Body of pancreas (tissue), 4 donors: ENCODE measurements around the gene CCDC141. TPM values are rescaled to one million over a fixed set of nuclear protein-coding genes. Genes with fewer than 3 reads are reported as not detected.

Experiments used
- ATAC-seq: fragments of 150-250 bp; one replicate; pipeline ENCODE4 v1.9.1; 2016
- DNase-seq, 4 donors: peaks; one replicate each; pipeline ENCODE4 v3.0.0-alpha.2; 2019
- H3K27ac ChIP-seq, 4 donors: fragments of 200-600 bp; sonication (generic); 1 replicate in 3 of 4; 2 replicates in 1 of 4; pipeline versions ENCODE4 v1.5.1 to v1.6.1; 2016 to 2019; ENCODE audit warnings: mild to moderate bottlenecking in 1 of 4, mixed read lengths in 1 of 4, moderate library complexity in 1 of 4
- H3K27me3 ChIP-seq, 2 donors: fragments of 200-600 bp; sonication (generic); one replicate each; pipeline ENCODE4 v1.6.0; 2016; ENCODE audit warnings: mild to moderate bottlenecking in 1 of 2
- H3K36me3 ChIP-seq, 2 donors: fragments of 200-600 bp; sonication (generic); replicated peaks in 1 of 2; 2 replicates each; pipeline ENCODE4 v1.5.1; 2016; ENCODE audit warnings: low read depth in 2 of 2; ENCODE audit not compliant: insufficient read depth in 1 of 2
- H3K4me1 ChIP-seq: fragments of 200-600 bp; sonication (generic); one replicate; pipeline ENCODE4 v1.6.0; 2016
- H3K4me3 ChIP-seq, 2 donors: fragments of 200-600 bp; sonication (generic); 1 replicate in 1 of 2; 2 replicates in 1 of 2; pipeline ENCODE4 v1.5.1; 2016 to 2019
- H3K9me3 ChIP-seq, 3 donors: fragments of 200-600 bp; sonication (generic); 1 replicate in 2 of 3; 2 replicates in 1 of 3; pipeline ENCODE4 v1.5.1; 2016
- POLR2A ChIP-seq, 3 donors: fragments of 450-650 bp; IDR thresholded peaks; one replicate each; pipeline ENCODE4 v1.6.1; 2016; ENCODE audit warnings: antibody characterized with exemption in 3 of 3, mild to moderate bottlenecking in 2 of 3
- WGBS, 2 donors: methylation state at CpG; one replicate each; pipeline ENCODE4 v1.1.5; 2017; 5-methylcytosine and 5-hydroxymethylcytosine counted together
- intact Hi-C: fragments of 100-400 bp; cut with DNase I; formaldehyde crosslinking; loops from one replicate; pipeline ENCODE4 v1.15.1; 2023
- total RNA-seq, 2 donors: library from RNA; depleted of rRNA; stranded (reverse); fragments of >200 nt; gene quantifications; one replicate each; pipeline ENCODE4 v1.1.0, GENCODE V29; 2016
- TF ChIP-seq, protein P1 (sequence below), 7 experiments: fragments of 450-650 bp in 4 of 7; fragments of 200-600 bp in 3 of 7; sonication (generic) in 3 of 7; IDR thresholded peaks; one replicate each; pipeline ENCODE4 v1.5.1; 2016 to 2019; ENCODE audit warnings: antibody characterized with exemption in 7 of 7

Gene CCDC141
- total RNA-seq, 2 donors from 2014 or later, result 13.7 to 19.4 TPM

- Histone ChIP-seq H3K4me3 (no peak overlapping the region), H3K9me3 (no peaks in the 10 kb centered on the region), H3K27me3 (no peaks in the 10 kb centered on the region), H3K36me3 (no peaks in the 10 kb centered on the region), H3K27ac (no peak overlapping the region), H3K4me1 (no peaks in the 10 kb centered on the region)
- TF ChIP-seq POLR2A (IDR thresholded peaks at IDR 0.05), result no peak
- TF ChIP-seq, protein P1, sequence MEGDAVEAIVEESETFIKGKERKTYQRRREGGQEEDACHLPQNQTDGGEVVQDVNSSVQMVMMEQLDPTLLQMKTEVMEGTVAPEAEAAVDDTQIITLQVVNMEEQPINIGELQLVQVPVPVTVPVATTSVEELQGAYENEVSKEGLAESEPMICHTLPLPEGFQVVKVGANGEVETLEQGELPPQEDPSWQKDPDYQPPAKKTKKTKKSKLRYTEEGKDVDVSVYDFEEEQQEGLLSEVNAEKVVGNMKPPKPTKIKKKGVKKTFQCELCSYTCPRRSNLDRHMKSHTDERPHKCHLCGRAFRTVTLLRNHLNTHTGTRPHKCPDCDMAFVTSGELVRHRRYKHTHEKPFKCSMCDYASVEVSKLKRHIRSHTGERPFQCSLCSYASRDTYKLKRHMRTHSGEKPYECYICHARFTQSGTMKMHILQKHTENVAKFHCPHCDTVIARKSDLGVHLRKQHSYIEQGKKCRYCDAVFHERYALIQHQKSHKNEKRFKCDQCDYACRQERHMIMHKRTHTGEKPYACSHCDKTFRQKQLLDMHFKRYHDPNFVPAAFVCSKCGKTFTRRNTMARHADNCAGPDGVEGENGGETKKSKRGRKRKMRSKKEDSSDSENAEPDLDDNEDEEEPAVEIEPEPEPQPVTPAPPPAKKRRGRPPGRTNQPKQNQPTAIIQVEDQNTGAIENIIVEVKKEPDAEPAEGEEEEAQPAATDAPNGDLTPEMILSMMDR (IDR thresholded peaks at IDR 0.05), result no peak
- intact Hi-C loops, result no loop called here
- DNase-seq (no peak), ATAC-seq (no peak)
- WGBS, 2 donors, result 65 to 67% methylated on average over 3 of the region's 3 CpGs
Observed at GRCh38 chr2:178946494-178946893, 103.4 kb downstream of the CCDC141 start.

DNA sequence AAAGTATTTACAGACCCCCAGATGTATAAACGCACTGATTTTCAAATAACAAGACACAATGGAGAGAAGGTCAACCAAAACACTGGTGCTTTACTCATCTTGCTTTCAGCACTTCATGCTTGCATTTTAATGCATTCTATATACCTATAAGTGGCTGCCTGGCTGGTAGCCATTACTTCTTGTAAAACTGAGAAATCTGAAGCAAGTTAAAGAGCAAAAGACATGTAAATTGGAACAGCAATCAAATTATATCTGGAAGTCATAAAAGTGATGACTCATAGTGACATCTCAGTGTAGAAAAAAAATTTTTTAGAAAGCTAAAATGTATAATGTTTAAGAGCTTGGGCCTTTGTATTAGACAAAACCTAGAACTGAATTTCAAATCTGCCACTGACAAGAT is 106.2 kb downstream of the CCDC141 start:
- ATAC-seq (no peak), DNase-seq (no peak)
- intact Hi-C loops, result no loop called here
- WGBS, 2 donors, result 66 to 80% methylated on average over 1 of the region's 1 CpG
- Histone ChIP-seq H3K9me3 (no peaks in the 10 kb centered on the region), H3K4me1 (no peaks in the 10 kb centered on the region), H3K4me3 (no peak overlapping the region), H3K36me3 (no peaks in the 10 kb centered on the region), H3K27ac (no peak overlapping the region), H3K27me3 (no peaks in the 10 kb centered on the region)
- no peak for TF ChIP-seq POLR2A (IDR thresholded peaks at IDR 0.05)
- TF ChIP-seq, protein P1 (IDR thresholded peaks at IDR 0.05), result no peak

DNA sequence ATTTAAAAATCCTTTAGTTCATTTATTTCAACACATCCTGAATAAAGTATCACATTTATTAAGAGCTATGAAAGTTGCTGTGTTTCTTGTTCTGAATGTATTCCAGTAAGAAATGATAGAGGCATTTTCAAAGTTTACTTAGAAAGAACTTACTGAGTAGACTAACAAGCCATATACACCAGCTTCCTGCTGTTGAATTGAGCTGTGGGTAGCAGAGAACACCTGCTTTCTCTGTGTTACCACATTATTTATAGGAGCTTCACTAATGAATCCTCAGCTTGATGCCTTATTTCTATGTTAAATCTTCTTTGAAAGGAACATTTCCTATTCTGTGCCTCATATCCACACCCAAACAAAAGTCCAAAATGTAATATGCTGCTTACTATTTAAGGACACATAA is 115.4 kb downstream of the CCDC141 start:
- Histone ChIP-seq H3K4me3 (no peak overlapping the region), H3K4me1 (no peaks in the 10 kb centered on the region), H3K9me3 (no peaks in the 10 kb centered on the region), H3K36me3 (no peaks in the 10 kb centered on the region), H3K27me3 (no peaks in the 10 kb centered on the region), H3K27ac (no peak overlapping the region)
- DNase-seq (no peak), ATAC-seq (no peak)
- intact Hi-C loops, result no loop called here
- TF ChIP-seq, protein P1 (IDR thresholded peaks at IDR 0.05), result no peak
- no peak for TF ChIP-seq POLR2A (IDR thresholded peaks at IDR 0.05)

DNA sequence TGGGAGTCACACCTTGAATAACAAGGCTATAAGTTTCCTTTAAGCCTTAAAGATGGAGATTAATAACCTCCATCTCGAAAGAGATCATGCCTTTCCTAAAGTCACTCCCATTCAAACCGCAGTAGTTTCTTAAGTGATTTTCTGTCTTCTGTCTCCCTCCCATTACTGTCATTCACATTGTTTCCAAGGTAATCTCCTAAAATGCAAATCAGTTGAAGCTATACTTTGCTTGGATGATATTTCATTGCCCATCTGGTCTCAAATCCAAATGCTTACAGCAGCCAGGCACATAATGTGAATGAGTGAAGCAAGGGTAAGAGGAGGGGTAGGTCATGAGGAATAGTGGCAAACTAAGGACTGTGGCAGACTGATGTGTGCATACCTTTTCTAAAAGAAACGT is 116.4 kb downstream of the CCDC141 start:
- Histone ChIP-seq H3K4me3 (no peak overlapping the region), H3K4me1 (no peaks in the 10 kb centered on the region), H3K36me3 (no peaks in the 10 kb centered on the region), H3K9me3 (no peaks in the 10 kb centered on the region), H3K27ac (no peak overlapping the region), H3K27me3 (no peaks in the 10 kb centered on the region)
- WGBS, 2 donors, result 74 to 78% methylated on average over 3 of the region's 3 CpGs
- ATAC-seq, result no peak
- intact Hi-C loops, result no loop called here
- no peak for DNase-seq
- TF ChIP-seq POLR2A (IDR thresholded peaks at IDR 0.05), result no peak
- TF ChIP-seq, protein P1 (IDR thresholded peaks at IDR 0.05), result no peak

- Histone ChIP-seq H3K36me3 (no peaks in the 10 kb centered on the region), H3K27ac (no peak overlapping the region), H3K4me1 (no peaks in the 10 kb centered on the region), H3K4me3 (no peak overlapping the region), H3K9me3 (no peaks in the 10 kb centered on the region), H3K27me3 (no peaks in the 10 kb centered on the region)
- 82 to 85% methylated on average over 4 of the region's 4 CpGs for WGBS, 2 donors
- ATAC-seq, result no peak
- intact Hi-C loops, result no loop called here
- TF ChIP-seq POLR2A (IDR thresholded peaks at IDR 0.05), result no peak
- TF ChIP-seq, protein P1 (IDR thresholded peaks at IDR 0.05), result no peak
- DNase-seq, result no peak
Observed at GRCh38 chr2:178928077-178928476, 121.9 kb downstream of the CCDC141 start.
